Large intestine (tissue), 3 donors: ENCODE results near the gene ZFAND4. TPM values are rescaled to one million over a fixed set of nuclear protein-coding genes. Genes with fewer than 3 reads are reported as not detected.

Experiments
- DNase-seq, 2 donors: peaks; one replicate each; pipeline versions ENCODE4 v3.0.0 to v3.0.0-alpha.2; 2013
- H3K27ac ChIP-seq: one replicate; pipeline ENCODE4 v1.5.1; 2013; ENCODE audit warnings: low read length
- H3K27me3 ChIP-seq: 2 replicates; pipeline ENCODE4 v1.6.1; 2013; ENCODE audit warnings: low read length; ENCODE audit not compliant: control insufficient read depth, insufficient read depth
- H3K36me3 ChIP-seq: 2 replicates; pipeline ENCODE4 v1.6.1; 2013; ENCODE audit warnings: low read length; ENCODE audit not compliant: control insufficient read depth, insufficient read depth
- H3K4me1 ChIP-seq: one replicate; pipeline ENCODE4 v1.6.1; 2013; ENCODE audit warnings: low read length; ENCODE audit not compliant: control insufficient read depth, insufficient read depth
- H3K4me3 ChIP-seq: one replicate; pipeline ENCODE4 v1.5.1; 2013; ENCODE audit warnings: low read length
- H3K9me3 ChIP-seq: one replicate; pipeline ENCODE4 v1.6.1; 2013; ENCODE audit warnings: mild to moderate bottlenecking, low read depth, low read length, moderate library complexity; ENCODE audit not compliant: control insufficient read depth
- WGBS: methylation state at CpG from one replicate; pipeline ENCODE4 v1.1.5; 2013; ENCODE audit warnings: low lambda C conversion rate; ENCODE audit not compliant: insufficient coverage; 5-methylcytosine and 5-hydroxymethylcytosine counted together
- polyA plus RNA-seq: library from polyadenylated mRNA; unstranded; fragments of 120-200 nt; gene quantifications from one replicate; pipeline ENCODE4 v1.2.1, GENCODE V29; 2013

Gene ZFAND4
- polyA plus RNA-seq, 1 donor, result 10.0 TPM

- H3K4me3 ChIP-seq, result no peak overlapping the region
- WGBS, result no CpG with 5 or more reads among the region's 1 CpG
- H3K27ac ChIP-seq, result no peak overlapping the region
- no peaks in the 10 kb centered on the region for H3K9me3 ChIP-seq
- H3K27me3 ChIP-seq, result no peaks in the 10 kb centered on the region
- H3K4me1 ChIP-seq, result no peaks in the 10 kb centered on the region
- DNase-seq, result no peak
- peaks cover 14% of the 10 kb centered on the region for H3K36me3 ChIP-seq
Measured at GRCh38 chr10:45644527-45644926, 28.0 kb downstream of the ZFAND4 start.

- Histone ChIP-seq H3K4me1 (no peaks in the 10 kb centered on the region), H3K27me3 (no peaks in the 10 kb centered on the region), H3K9me3 (no peaks in the 10 kb centered on the region), H3K27ac (no peak overlapping the region), H3K36me3 (peaks cover 6% of the 10 kb centered on the region), H3K4me3 (no peak overlapping the region)
- no peak for DNase-seq
- WGBS, result 93% methylated on average over 4 of the region's 4 CpGs
Measured at GRCh38 chr10:45640941-45641340, 31.6 kb downstream of the ZFAND4 start.

- Histone ChIP-seq H3K36me3 (peaks cover 6% of the 10 kb centered on the region), H3K27ac (no peak overlapping the region), H3K4me1 (no peaks in the 10 kb centered on the region), H3K4me3 (no peak overlapping the region), H3K9me3 (peaks cover 2% of the 10 kb centered on the region), H3K27me3 (no peaks in the 10 kb centered on the region)
- no CpG with 5 or more reads among the region's 1 CpG for WGBS
- DNase-seq, result no peak
Measured at GRCh38 chr10:45640049-45640448, 32.5 kb downstream of the ZFAND4 start.

GRCh38 chr10:45627412-45628048 lies 45.0 kb downstream of the ZFAND4 start:
- Histone ChIP-seq H3K36me3 (peaks cover 7% of the 10 kb centered on the region), H3K27ac (no peak overlapping the region), H3K27me3 (no peaks in the 10 kb centered on the region), H3K9me3 (no peaks in the 10 kb centered on the region), H3K4me3 (no peak overlapping the region), H3K4me1 (no peaks in the 10 kb centered on the region)
- DNase-seq, result no peak
- no CpG with 5 or more reads among the region's 5 CpGs for WGBS

- Histone ChIP-seq H3K9me3 (no peaks in the 10 kb centered on the region), H3K27me3 (no peaks in the 10 kb centered on the region), H3K4me3 (no peak overlapping the region), H3K4me1 (no peaks in the 10 kb centered on the region), H3K27ac (no peak overlapping the region), H3K36me3 (peaks cover 7% of the 10 kb centered on the region)
- 100% methylated on average over 1 of the region's 3 CpGs for WGBS
- DNase-seq, result no peak
Measured at GRCh38 chr10:45625879-45626278, 46.7 kb downstream of the ZFAND4 start.

GRCh38 chr10:45624724-45625123 lies 47.8 kb downstream of the ZFAND4 start:
- no peak overlapping the region for H3K27ac ChIP-seq
- H3K36me3 ChIP-seq, result peaks cover 7% of the 10 kb centered on the region
- no peaks in the 10 kb centered on the region for H3K4me1 ChIP-seq
- no peaks in the 10 kb centered on the region for H3K27me3 ChIP-seq
- H3K9me3 ChIP-seq, result no peaks in the 10 kb centered on the region
- 86% methylated on average over 1 of the region's 6 CpGs for WGBS
- H3K4me3 ChIP-seq, result no peak overlapping the region
- DNase-seq, result no peak

GRCh38 chr10:45614869-45615268 lies 57.7 kb downstream of the ZFAND4 start:
- H3K4me3 ChIP-seq, result no peak overlapping the region
- no peaks in the 10 kb centered on the region for H3K27me3 ChIP-seq
- H3K4me1 ChIP-seq, result no peaks in the 10 kb centered on the region
- peaks cover 13% of the 10 kb centered on the region for H3K36me3 ChIP-seq
- no peak for DNase-seq
- H3K9me3 ChIP-seq, result no peaks in the 10 kb centered on the region
- no CpG with 5 or more reads among the region's 1 CpG for WGBS
- no peak overlapping the region for H3K27ac ChIP-seq

GRCh38 chr10:45612741-45613140 lies 59.8 kb downstream of the ZFAND4 start:
- H3K27me3 ChIP-seq, result no peaks in the 10 kb centered on the region
- H3K9me3 ChIP-seq, result no peaks in the 10 kb centered on the region
- H3K4me1 ChIP-seq, result no peaks in the 10 kb centered on the region
- no peak overlapping the region for H3K27ac ChIP-seq
- H3K36me3 ChIP-seq, result peaks cover 14% of the 10 kb centered on the region
- no peak for DNase-seq
- H3K4me3 ChIP-seq, result no peak overlapping the region

GRCh38 chr10:45608052-45608451 lies 64.5 kb downstream of the ZFAND4 start:
- 100% methylated on average over 1 of the region's 1 CpG for WGBS
- no peaks in the 10 kb centered on the region for H3K4me1 ChIP-seq
- H3K27me3 ChIP-seq, result no peaks in the 10 kb centered on the region
- H3K9me3 ChIP-seq, result no peaks in the 10 kb centered on the region
- H3K36me3 ChIP-seq, result peaks cover 14% of the 10 kb centered on the region
- H3K27ac ChIP-seq, result no peak overlapping the region
- H3K4me3 ChIP-seq, result no peak overlapping the region
- no peak for DNase-seq

- H3K36me3 ChIP-seq, result peaks cover 7% of the 10 kb centered on the region
- H3K9me3 ChIP-seq, result no peaks in the 10 kb centered on the region
- no peak overlapping the region for H3K27ac ChIP-seq
- H3K27me3 ChIP-seq, result no peaks in the 10 kb centered on the region
- DNase-seq, result no peak
- H3K4me3 ChIP-seq, result no peak overlapping the region
- no CpG with 5 or more reads among the region's 1 CpG for WGBS
- no peaks in the 10 kb centered on the region for H3K4me1 ChIP-seq
Measured at GRCh38 chr10:45607276-45607675, 65.3 kb downstream of the ZFAND4 start.

- peaks cover 6% of the 10 kb centered on the region for H3K9me3 ChIP-seq
- no peaks in the 10 kb centered on the region for H3K36me3 ChIP-seq
- H3K27ac ChIP-seq, result no peak overlapping the region
- no CpG with 5 or more reads among the region's 4 CpGs for WGBS
- H3K27me3 ChIP-seq, result no peaks in the 10 kb centered on the region
- H3K4me1 ChIP-seq, result peaks cover 23% of the 10 kb centered on the region
- H3K4me3 ChIP-seq, result no peak overlapping the region
- no peak for DNase-seq
Measured at GRCh38 chr10:45602836-45603235, 69.7 kb downstream of the ZFAND4 start.
